ENCODE data around the gene MED12L.

Gene MED12L

DNA sequence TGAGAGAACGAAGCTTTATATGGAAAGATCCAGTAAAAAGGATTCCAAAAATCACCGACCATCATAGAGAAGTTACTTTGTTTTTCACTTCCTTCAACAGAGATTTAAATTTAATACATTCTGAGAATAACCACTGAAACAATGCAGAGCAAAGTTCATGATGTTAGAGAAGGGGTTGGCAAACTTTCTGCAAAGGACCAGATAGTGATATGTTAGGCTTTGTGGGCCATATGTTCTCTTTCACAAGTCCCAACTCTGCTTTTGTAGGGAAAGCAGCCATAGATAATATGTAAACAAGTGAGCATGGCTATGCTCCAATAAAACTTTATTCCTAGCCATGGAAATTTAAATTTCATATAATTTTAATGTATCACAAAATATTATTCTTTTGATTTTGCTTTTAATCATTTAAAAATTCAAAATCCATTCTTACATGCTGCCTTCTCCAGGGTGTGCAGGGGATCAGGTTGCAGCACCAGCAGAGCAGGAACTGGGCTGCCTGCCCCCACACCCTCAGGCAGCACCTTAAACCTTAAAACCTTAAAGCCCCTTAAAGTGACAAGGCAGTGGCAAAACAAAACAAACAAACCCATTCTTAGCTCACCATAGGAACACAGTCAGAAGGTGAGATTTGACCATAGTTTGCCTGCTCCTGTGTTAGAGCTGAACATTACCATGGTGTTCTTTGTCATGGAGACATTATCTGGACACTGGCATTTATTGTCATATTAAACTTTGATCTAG, 392.3 kb downstream of the MED12L start:
- H2AFZ ChIP-seq (ENCODE audit: low read depth, low read length): no peak overlapping the region
- H3K4me3 ChIP-seq (ENCODE audit: low read length): no peak overlapping the region
- no peaks in the 10 kb centered on the region for H3K4me1 ChIP-seq (ENCODE audit: insufficient read depth, low read length)
- H3K36me3 ChIP-seq (ENCODE audit: insufficient read depth, low read length): no peaks in the 10 kb centered on the region
- no peaks in the 10 kb centered on the region for H3K27me3 ChIP-seq (ENCODE audit: insufficient read depth, low read length)
- peaks cover 2% of the 10 kb centered on the region for H3K9me3 ChIP-seq (ENCODE audit: low read length)

DNA sequence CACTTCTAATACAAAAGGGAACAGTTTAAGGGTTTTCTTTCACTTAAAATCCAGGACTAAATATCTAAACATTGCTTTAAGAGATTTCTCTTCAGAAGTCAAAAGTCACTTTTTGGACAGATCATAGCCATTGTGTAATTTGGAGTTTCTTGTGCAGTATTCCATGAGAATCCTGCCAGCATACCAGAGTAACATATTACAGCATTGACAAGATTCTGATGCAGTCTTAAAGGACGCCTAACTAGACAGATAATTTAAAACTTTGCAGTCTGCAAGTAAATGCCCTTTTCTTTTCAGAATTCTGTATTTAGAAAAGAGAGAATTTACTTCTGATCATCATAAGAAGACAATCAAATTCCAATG, 392.9 kb downstream of the MED12L start:
- H3K4me3 ChIP-seq (ENCODE audit: low read length): no peak overlapping the region

DNA sequence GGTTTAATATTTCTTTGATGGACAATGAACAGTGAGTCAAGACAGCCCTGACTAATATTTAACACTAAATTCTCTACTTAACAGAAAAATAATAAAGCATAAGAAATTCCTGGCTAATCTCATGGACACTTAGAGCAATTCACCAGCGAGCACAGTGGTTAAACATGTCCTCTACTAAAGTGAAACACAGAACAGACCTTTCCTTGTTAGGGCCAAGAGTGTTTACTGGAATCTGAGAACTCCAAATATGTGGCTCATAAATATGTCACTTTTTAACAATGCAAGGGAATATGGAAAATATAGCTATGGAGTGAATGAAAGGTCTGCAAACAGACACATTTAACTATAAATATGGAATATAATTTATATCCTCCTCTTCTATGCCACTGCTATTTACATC, 394.0 kb downstream of the MED12L start:
- Histone ChIP-seq H3K27me3 (ENCODE audit: insufficient read depth, low read length) (no peaks in the 10 kb centered on the region), H3K36me3 (ENCODE audit: insufficient read depth, low read length) (no peaks in the 10 kb centered on the region), H3K4me3 (ENCODE audit: low read length) (no peak overlapping the region), H3K9me3 (ENCODE audit: low read length) (peaks cover 2% of the 10 kb centered on the region), H2AFZ (ENCODE audit: low read depth, low read length) (no peak overlapping the region), H3K4me1 (ENCODE audit: insufficient read depth, low read length) (no peaks in the 10 kb centered on the region)

More for the DNA sequence above, 392.9 kb downstream of the MED12L start:
- H3K9me3 ChIP-seq (ENCODE audit: low read length): peaks cover 2% of the 10 kb centered on the region
- no peaks in the 10 kb centered on the region for H3K36me3 ChIP-seq (ENCODE audit: insufficient read depth, low read length)
- no peak overlapping the region for H2AFZ ChIP-seq (ENCODE audit: low read depth, low read length)
- no peaks in the 10 kb centered on the region for H3K27me3 ChIP-seq (ENCODE audit: insufficient read depth, low read length)
- no peaks in the 10 kb centered on the region for H3K4me1 ChIP-seq (ENCODE audit: insufficient read depth, low read length)

DNA sequence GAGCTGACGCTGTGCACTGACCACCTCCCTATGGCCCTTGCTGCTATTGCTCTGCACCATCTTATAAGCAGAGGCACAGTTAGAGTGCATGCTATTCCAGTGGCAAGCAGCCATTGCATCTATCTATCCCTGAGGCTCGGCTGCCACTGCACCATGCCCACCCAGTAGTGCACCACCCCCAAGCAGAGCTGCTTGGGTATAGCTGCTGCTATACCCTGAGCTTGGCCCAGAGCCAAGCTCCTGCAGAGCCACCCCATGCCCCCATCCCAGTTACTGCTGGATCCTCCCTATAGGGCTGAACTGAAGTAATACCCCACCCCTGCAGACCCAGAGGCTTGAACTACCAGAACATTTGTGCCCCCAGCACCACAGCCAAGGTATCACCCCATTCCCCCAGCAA, 395.0 kb downstream of the MED12L start:
- Histone ChIP-seq H3K4me3 (ENCODE audit: low read length) (no peak overlapping the region), H3K36me3 (ENCODE audit: insufficient read depth, low read length) (no peaks in the 10 kb centered on the region), H3K27me3 (ENCODE audit: insufficient read depth, low read length) (no peaks in the 10 kb centered on the region), H3K4me1 (ENCODE audit: insufficient read depth, low read length) (no peaks in the 10 kb centered on the region), H2AFZ (ENCODE audit: low read depth, low read length) (no peak overlapping the region), H3K9me3 (ENCODE audit: low read length) (peaks cover 2% of the 10 kb centered on the region)

DNA sequence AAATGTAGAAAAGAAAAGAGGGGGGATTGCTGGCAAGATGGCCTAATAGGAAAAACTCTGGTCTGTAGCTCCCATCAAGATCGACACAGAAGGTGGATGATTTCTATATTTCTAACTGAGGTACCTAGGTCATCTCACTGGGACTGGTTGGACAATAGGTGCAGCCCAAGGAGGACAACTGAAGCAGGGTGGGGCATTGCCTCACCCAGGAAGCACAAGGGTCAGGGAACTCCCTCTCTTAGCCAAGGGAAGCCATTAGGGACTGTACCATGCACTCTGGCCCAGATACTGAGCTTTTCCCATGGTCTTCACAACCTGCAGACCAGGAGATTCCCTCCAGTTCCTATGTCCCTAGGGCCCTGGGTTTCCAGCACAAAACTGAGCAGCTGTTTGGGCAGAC, 398.0 kb downstream of the MED12L start:
- Histone ChIP-seq H3K36me3 (ENCODE audit: insufficient read depth, low read length) (no peaks in the 10 kb centered on the region), H3K9me3 (ENCODE audit: low read length) (peaks cover 2% of the 10 kb centered on the region), H3K27me3 (ENCODE audit: insufficient read depth, low read length) (no peaks in the 10 kb centered on the region), H3K4me3 (ENCODE audit: low read length) (no peak overlapping the region), H2AFZ (ENCODE audit: low read depth, low read length) (no peak overlapping the region), H3K4me1 (ENCODE audit: insufficient read depth, low read length) (no peaks in the 10 kb centered on the region)

DNA sequence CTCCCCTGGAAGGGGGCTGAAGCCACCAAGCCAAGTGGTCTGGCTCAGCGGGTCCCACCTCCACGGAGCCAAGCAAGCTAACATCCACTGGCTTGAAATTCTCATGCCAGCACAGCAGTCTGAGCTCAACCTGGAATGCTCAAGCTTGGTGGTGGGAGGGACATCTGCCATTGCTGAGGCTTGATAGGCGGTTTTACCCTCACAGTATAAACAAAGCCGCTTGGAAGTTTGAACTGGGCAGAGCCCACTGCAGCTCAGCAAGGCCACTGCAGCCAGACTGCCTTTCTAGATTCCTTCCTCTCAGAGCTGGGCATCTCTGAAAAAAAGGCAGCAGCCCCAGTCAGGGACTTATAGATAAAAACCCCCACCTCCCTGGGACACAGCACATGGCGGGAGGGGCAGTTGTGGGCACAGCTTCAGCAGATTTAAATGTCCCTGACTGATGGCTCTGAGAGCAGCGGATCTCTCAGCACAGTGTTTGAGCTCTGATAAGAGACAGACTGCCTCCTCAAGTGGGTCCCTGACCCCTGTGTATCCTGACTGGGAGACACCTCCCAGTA, 398.6 kb downstream of the MED12L start:
- Histone ChIP-seq H3K36me3 (ENCODE audit: insufficient read depth, low read length) (no peaks in the 10 kb centered on the region), H3K9me3 (ENCODE audit: low read length) (peaks cover 2% of the 10 kb centered on the region), H3K4me1 (ENCODE audit: insufficient read depth, low read length) (no peaks in the 10 kb centered on the region), H3K27me3 (ENCODE audit: insufficient read depth, low read length) (no peaks in the 10 kb centered on the region), H2AFZ (ENCODE audit: low read depth, low read length) (no peak overlapping the region), H3K4me3 (ENCODE audit: low read length) (no peak overlapping the region)

Measured in neuron (in vitro differentiated cells).